ENCODE measurements around the gene FBXO3.
"Not testable (repeated sequence)": the region's sequence is repeated elsewhere in the genome, so short reads cannot be mapped to it uniquely, and the experiment has no call there.

The FBXO3 gene

GRCh38 chr11:33713856-33714398 is 60.4 kb downstream of the FBXO3 start:
- H3K27ac ChIP-seq = no peak overlapping the region
- no peak for TF ChIP-seq ZFX (IDR thresholded peaks at IDR 0.05; ENCODE audit: borderline replicate concordance)
- TF ChIP-seq CTCF (IDR thresholded peaks at IDR 0.05) = no peak

GRCh38 chr11:33713151-33713855 is 61.0 kb downstream of the FBXO3 start:
- H3K27ac ChIP-seq = no peak overlapping the region
- TF ChIP-seq ZFX (IDR thresholded peaks at IDR 0.05; ENCODE audit: borderline replicate concordance) (no peak), CTCF (IDR thresholded peaks at IDR 0.05) (no peak)

GRCh38 chr11:33712436-33712835 is 61.9 kb downstream of the FBXO3 start:
- no peak for TF ChIP-seq ZFX (IDR thresholded peaks at IDR 0.05; ENCODE audit: borderline replicate concordance)
- no peak for TF ChIP-seq CTCF (IDR thresholded peaks at IDR 0.05)
- H3K27ac ChIP-seq = no peak overlapping the region

- no peak overlapping the region for H3K27ac ChIP-seq
- TF ChIP-seq CTCF (IDR thresholded peaks at IDR 0.05) (no peak), ZFX (IDR thresholded peaks at IDR 0.05; ENCODE audit: borderline replicate concordance) (no peak)
Measured at GRCh38 chr11:33709466-33709865, 64.9 kb downstream of the FBXO3 start.

GRCh38 chr11:33708985-33709384 is 65.3 kb downstream of the FBXO3 start:
- H3K27ac ChIP-seq = no peak overlapping the region
- TF ChIP-seq ZFX (IDR thresholded peaks at IDR 0.05; ENCODE audit: borderline replicate concordance) (no peak), CTCF (IDR thresholded peaks at IDR 0.05) (no peak)

- not testable (repeated sequence) for H3K27ac ChIP-seq
Measured at GRCh38 chr11:33707831-33708230, 66.5 kb downstream of the FBXO3 start.

GRCh38 chr11:33706966-33707365 is 67.4 kb downstream of the FBXO3 start:
- TF ChIP-seq CTCF (IDR thresholded peaks at IDR 0.05) (no peak), ZFX (IDR thresholded peaks at IDR 0.05; ENCODE audit: borderline replicate concordance) (no peak)
- no peak overlapping the region for H3K27ac ChIP-seq

- H3K27ac ChIP-seq = no peak overlapping the region
- TF ChIP-seq ZFX (IDR thresholded peaks at IDR 0.05; ENCODE audit: borderline replicate concordance) (no peak), CTCF (IDR thresholded peaks at IDR 0.05) (no peak)
Measured at GRCh38 chr11:33706546-33706945, 67.8 kb downstream of the FBXO3 start.
